ENCODE measurements around the gene TMEM209. TPM values are rescaled to one million over a fixed set of nuclear protein-coding genes. Genes with fewer than 3 reads are reported as not detected.

Gene TMEM209
- total and polyA plus RNA-seq, 12 donors, result 5.9 to 14.7 (median 12.5) TPM

DNA sequence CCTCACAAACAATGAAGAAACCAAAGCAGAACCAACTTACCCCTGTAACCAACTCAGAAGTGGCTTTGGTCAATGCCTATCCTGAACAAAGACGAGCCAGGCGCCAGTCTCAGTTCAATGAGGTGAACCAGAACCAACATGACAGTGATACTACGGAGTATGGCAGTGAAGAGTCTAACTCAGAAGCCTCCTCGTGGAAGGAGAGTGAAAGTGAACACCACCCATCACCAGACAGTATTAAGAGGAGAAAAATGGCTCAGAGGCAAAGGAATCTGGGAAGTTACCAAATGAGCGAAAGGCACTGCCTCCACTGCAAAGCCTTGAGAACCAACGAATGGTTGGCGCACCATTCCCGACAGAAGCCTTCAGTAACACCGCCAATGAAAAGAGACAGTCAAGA lies 10.8 kb upstream of the TMEM209 start:
- H3K4me1 ChIP-seq, result no peaks in the 10 kb centered on the region
- ATAC-seq (no peak), DNase-seq (no peak)
- peaks cover 0 to 4% (median 0%) of the 10 kb centered on the region in 7 donors for H3K27me3 ChIP-seq
- no peak overlapping the region for H3K4me3 ChIP-seq
- WGBS, 2 donors, result 88 to 90% methylated on average over 9 of the region's 9 CpGs
- intact Hi-C loops (cut with DNase I), result no loop called here
- no peaks in the 10 kb centered on the region for H3K9me3 ChIP-seq
- H3K27ac ChIP-seq, result no peak overlapping the region
- H3K36me3 ChIP-seq, result no peaks in the 10 kb centered on the region
- TF ChIP-seq, protein P1, sequence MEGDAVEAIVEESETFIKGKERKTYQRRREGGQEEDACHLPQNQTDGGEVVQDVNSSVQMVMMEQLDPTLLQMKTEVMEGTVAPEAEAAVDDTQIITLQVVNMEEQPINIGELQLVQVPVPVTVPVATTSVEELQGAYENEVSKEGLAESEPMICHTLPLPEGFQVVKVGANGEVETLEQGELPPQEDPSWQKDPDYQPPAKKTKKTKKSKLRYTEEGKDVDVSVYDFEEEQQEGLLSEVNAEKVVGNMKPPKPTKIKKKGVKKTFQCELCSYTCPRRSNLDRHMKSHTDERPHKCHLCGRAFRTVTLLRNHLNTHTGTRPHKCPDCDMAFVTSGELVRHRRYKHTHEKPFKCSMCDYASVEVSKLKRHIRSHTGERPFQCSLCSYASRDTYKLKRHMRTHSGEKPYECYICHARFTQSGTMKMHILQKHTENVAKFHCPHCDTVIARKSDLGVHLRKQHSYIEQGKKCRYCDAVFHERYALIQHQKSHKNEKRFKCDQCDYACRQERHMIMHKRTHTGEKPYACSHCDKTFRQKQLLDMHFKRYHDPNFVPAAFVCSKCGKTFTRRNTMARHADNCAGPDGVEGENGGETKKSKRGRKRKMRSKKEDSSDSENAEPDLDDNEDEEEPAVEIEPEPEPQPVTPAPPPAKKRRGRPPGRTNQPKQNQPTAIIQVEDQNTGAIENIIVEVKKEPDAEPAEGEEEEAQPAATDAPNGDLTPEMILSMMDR (IDR thresholded peaks at IDR 0.05), result no peak

DNA sequence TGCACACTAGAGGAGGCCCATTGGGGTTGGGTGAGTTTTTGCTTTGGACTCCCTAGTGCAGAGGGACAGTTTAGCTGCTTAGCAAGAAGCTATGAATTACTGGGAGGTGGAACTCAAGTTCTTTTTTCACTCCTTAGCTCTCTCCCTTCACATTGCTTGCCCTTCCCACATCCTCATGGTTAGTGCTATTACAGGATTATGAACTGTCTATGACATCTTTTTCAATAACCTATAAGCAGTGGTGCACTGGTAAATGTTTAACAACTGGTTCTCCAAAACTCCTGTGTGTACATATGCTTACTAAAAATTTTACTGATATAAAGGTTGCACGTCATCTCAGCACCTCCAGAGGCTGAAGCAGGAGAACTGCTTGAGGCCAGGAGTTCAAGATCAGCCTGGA lies 8.6 kb upstream of the TMEM209 start:
- TF ChIP-seq, protein P1 (IDR thresholded peaks at IDR 0.05), result no peak
- intact Hi-C loops (cut with DNase I), result no loop called here
- Histone ChIP-seq H3K27me3 (peaks cover 0 to 4% (median 0%) of the 10 kb centered on the region in 7 donors), H3K4me1 (no peaks in the 10 kb centered on the region), H3K9me3 (no peaks in the 10 kb centered on the region), H3K36me3 (no peaks in the 10 kb centered on the region), H3K27ac (no peak overlapping the region), H3K4me3 (no peak overlapping the region)
- no peak for ATAC-seq
- DNase-seq, result no peak
- WGBS, 2 donors, result 86 to 90% methylated on average over 1 of the region's 1 CpG

DNA sequence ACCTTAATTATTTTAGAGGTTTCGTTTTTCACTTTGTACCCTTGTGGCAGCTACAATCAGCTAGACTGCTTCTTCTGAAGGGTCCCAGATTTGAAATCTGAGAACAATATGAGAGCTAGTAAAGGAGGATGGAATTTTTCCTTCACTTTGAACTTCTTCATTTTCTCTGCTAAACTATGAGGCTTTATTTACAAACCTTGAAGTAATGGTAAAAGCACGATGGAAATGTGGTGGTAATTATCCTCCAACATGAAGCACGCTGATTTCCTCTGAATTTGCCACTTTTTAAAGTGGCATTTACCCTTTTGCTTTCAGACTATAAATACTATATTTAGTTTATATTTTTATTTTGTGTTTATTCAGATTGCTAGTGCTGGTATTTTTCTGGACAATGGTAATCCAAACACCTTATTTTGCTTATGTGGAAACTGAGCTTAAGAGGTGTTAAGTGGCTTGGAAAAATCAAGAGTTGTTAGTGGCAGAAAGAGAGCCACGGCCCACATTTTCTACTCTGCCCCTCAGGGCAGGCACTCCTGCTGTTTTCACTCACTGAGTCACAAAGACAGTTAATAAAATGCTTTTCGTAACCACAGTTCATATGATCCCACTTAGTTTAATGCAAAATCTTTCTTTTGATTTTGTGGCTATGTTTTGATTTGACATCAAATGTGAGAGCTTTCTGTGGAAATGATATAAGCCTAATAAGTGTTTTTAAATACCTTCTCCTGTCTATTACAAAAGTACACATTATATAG lies 5.2 kb upstream of the TMEM209 start:
- Histone ChIP-seq H3K36me3 (no peaks in the 10 kb centered on the region), H3K27ac (no peak overlapping the region), H3K4me1 (peaks cover 0 to 5% (median 0%) of the 10 kb centered on the region in 9 donors), H3K27me3 (peaks cover 0 to 4% (median 0%) of the 10 kb centered on the region in 7 donors), H3K9me3 (no peaks in the 10 kb centered on the region), H3K4me3 (no peak overlapping the region)
- ATAC-seq, result no peak
- DNase-seq, result no peak
- TF ChIP-seq, protein P1 (IDR thresholded peaks at IDR 0.05), result no peak
- WGBS, 2 donors, result 73 to 75% methylated on average over 5 of the region's 5 CpGs
- intact Hi-C loops (cut with DNase I), result no loop called here

DNA sequence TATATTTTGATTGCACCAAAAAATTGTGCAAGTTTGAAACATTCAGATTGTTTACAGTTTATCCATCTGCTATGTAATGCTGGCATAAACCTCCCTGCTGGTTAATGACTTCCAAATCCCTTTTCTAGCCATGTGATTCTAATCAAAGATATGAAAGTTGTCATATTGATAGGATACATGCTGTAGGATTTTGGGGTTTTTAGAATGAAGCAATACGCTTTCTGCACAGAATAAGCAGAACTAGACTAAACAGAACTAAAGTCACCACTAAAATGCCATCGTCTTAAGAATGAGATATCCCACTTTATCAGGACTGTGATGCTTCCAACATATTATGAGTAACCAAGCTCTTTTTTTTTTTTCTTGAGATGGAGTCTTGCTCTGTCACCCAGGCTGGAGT lies 3.3 kb upstream of the TMEM209 start:
- no peaks in the 10 kb centered on the region for H3K9me3 ChIP-seq

More for the DNA sequence above, 3.3 kb upstream of the TMEM209 start:
- peaks cover 4 to 12% (median 6%) of the 10 kb centered on the region in 9 donors for H3K4me1 ChIP-seq
- no peak for ATAC-seq
- intact Hi-C loops (cut with DNase I), result loop anchor here in 2 of 10 donors (5.0 to 10.0 kb wide), 2 partner anchors 134 to 459 kb away; partner anchors contain the start of genes COPG2 (in 1 of the 2) and KLHDC10 (in 1 of the 2)
- no peak overlapping the region for H3K4me3 ChIP-seq
- peaks cover 0 to 4% (median 0%) of the 10 kb centered on the region in 7 donors for H3K27me3 ChIP-seq
- no peak overlapping the region for H3K27ac ChIP-seq
- peaks cover 0 to 4% (median 0%) of the 10 kb centered on the region in 9 donors for H3K36me3 ChIP-seq
- no peak for DNase-seq
- WGBS, 2 donors, result 86 to 91% methylated on average over 2 of the region's 2 CpGs
- TF ChIP-seq, protein P1 (IDR thresholded peaks at IDR 0.05), result no peak
